K562 (cell line): ENCODE results near the gene NAIF1. TPM values are rescaled to one million over a fixed set of nuclear protein-coding genes. Genes with fewer than 3 reads are reported as not detected.

Experiments
- FOXK1 ChIP-seq: sonication (generic); formaldehyde crosslinking; IDR thresholded peaks from 2 replicates; pipeline ENCODE4 v1.8.0; 2022; ENCODE audit warnings: missing genetic modification reagents, mild to moderate bottlenecking, borderline replicate concordance
- HDAC2 ChIP-seq: fragments of 450-650 bp; IDR thresholded peaks from 2 replicates; pipeline ENCODE4 v1.6.1; 2016; ENCODE audit warnings: mild to moderate bottlenecking
- LARP7 ChIP-seq: fragments of 450-650 bp; IDR thresholded peaks from 2 replicates; pipeline ENCODE4 v1.6.1; 2016
- LCOR ChIP-seq: sonication (generic); formaldehyde crosslinking; IDR thresholded peaks from 2 replicates; pipeline ENCODE4 v1.8.0; 2022; ENCODE audit warnings: mild to moderate bottlenecking, missing genetic modification reagents
- PHF21A ChIP-seq: fragments of 450-650 bp; IDR thresholded peaks from 2 replicates; pipeline ENCODE4 v1.6.1; 2017; ENCODE audit warnings: low read depth, borderline replicate concordance
- SMAD3 ChIP-seq: fragments of 450-650 bp; formaldehyde crosslinking; conservative IDR thresholded peaks from 2 replicates; pipeline ENCODE4 v1.4.0; 2020; ENCODE audit warnings: mild to moderate bottlenecking
- SNRNP70 ChIP-seq: fragments of 200-400 bp; formaldehyde crosslinking; optimal IDR thresholded peaks from 2 replicates; pipeline ENCODE3; 2017; ENCODE audit warnings: low read depth, low read length
- XRCC4 ChIP-seq: IDR thresholded peaks from one replicate; pipeline ENCODE4 v1.6.1; 2011; ENCODE audit not compliant: insufficient read depth, insufficient read length; ENCODE audit errors: extremely low read depth
- YY1 ChIP-seq, 3 experiments: IDR thresholded peaks; 2 replicates each; pipeline ENCODE4 v1.6.1; 2011; ENCODE audit warnings: low read length in 2 of 3, mild to moderate bottlenecking in 2 of 3, moderate library complexity in 2 of 3, borderline replicate concordance in 1 of 3, control low read depth in 1 of 3, low read depth in 1 of 3; ENCODE audit not compliant: insufficient read depth in 3 of 3, insufficient replicate concordance in 2 of 3, control insufficient read depth in 1 of 3, insufficient read length in 1 of 3; ENCODE audit errors: extremely low read depth in 1 of 3
- ZNF41 ChIP-seq: fragments of 250-450 bp; sonication (Bioruptor Pico); conservative IDR thresholded peaks from 2 replicates; pipeline ENCODE4 v1.4.0; 2020; ENCODE audit warnings: mild to moderate bottlenecking
- ZNF431 ChIP-seq: sonication (generic); formaldehyde crosslinking; IDR thresholded peaks from 2 replicates; pipeline ENCODE4 v1.8.0; 2022; ENCODE audit warnings: mild to moderate bottlenecking, missing genetic modification reagents
- ZNF780A ChIP-seq: fragments of 250-450 bp; sonication (Bioruptor Pico); IDR thresholded peaks from 2 replicates; pipeline ENCODE4 v1.5.0; 2021; ENCODE audit warnings: mild to moderate bottlenecking
- ZSCAN32 ChIP-seq: fragments of 450-650 bp; formaldehyde crosslinking; IDR thresholded peaks from 2 replicates; pipeline ENCODE4 v1.4.0; 2020; ENCODE audit warnings: mild to moderate bottlenecking, moderate library complexity
- polyA plus RNA-seq, 8 experiments: library from polyadenylated mRNA; depleted of rRNA in 4 of 8; stranded (reverse) in 5 of 8; unstranded in 3 of 8; fragments of >200 nt; fragmentation: Nextera tagmentation in 2 of 8; fragmentation: Illumina TruSeq in 1 of 8; extraction: Ambion mirVana in 2 of 8; extraction: Trizol in 1 of 8; gene quantifications; 2 replicates each; pipeline versions ENCODE4 v1.2.1 to v1.2.3, GENCODE V29; 2011 to 2014; ENCODE audit warnings: inconsistent platforms in 1 of 8, missing spikeins in 1 of 8
- total RNA-seq, 7 experiments: library from RNA; depleted of rRNA in 6 of 7; stranded (reverse); fragments of >200 nt in 6 of 7; fragmentation: Illumina TruSeq in 2 of 7; extraction: Trizol in 2 of 7; gene quantifications; 2 replicates each; pipeline versions ENCODE4 v1.2.1 to v1.2.3, GENCODE V29; 2011 to 2021; ENCODE audit warnings: low replicate concordance in 1 of 7
- TF ChIP-seq, protein P1 (sequence below): fragments of 250-450 bp; sonication (Bioruptor Pico); IDR thresholded peaks from 2 replicates; pipeline ENCODE4 v1.4.0; 2020
- TF ChIP-seq, protein P2 (sequence below): sonication (generic); formaldehyde crosslinking; IDR thresholded peaks from 2 replicates; pipeline ENCODE4 v1.4.0; 2020; ENCODE audit warnings: mild to moderate bottlenecking, missing genetic modification reagents
- TF ChIP-seq, protein P3 (sequence below): fragments of 250-450 bp; sonication (Bioruptor Pico); IDR thresholded peaks from 2 replicates; pipeline ENCODE4 v1.5.1; 2021; ENCODE audit warnings: mild to moderate bottlenecking

Gene NAIF1
- total and polyA plus RNA-seq, 9 of the 15 experiments (the other 6 are each of a cell fraction or from before 2014, with no cell fraction given) = 4.8 to 26.6 (median 17.2) TPM

- TF ChIP-seq, protein P1, sequence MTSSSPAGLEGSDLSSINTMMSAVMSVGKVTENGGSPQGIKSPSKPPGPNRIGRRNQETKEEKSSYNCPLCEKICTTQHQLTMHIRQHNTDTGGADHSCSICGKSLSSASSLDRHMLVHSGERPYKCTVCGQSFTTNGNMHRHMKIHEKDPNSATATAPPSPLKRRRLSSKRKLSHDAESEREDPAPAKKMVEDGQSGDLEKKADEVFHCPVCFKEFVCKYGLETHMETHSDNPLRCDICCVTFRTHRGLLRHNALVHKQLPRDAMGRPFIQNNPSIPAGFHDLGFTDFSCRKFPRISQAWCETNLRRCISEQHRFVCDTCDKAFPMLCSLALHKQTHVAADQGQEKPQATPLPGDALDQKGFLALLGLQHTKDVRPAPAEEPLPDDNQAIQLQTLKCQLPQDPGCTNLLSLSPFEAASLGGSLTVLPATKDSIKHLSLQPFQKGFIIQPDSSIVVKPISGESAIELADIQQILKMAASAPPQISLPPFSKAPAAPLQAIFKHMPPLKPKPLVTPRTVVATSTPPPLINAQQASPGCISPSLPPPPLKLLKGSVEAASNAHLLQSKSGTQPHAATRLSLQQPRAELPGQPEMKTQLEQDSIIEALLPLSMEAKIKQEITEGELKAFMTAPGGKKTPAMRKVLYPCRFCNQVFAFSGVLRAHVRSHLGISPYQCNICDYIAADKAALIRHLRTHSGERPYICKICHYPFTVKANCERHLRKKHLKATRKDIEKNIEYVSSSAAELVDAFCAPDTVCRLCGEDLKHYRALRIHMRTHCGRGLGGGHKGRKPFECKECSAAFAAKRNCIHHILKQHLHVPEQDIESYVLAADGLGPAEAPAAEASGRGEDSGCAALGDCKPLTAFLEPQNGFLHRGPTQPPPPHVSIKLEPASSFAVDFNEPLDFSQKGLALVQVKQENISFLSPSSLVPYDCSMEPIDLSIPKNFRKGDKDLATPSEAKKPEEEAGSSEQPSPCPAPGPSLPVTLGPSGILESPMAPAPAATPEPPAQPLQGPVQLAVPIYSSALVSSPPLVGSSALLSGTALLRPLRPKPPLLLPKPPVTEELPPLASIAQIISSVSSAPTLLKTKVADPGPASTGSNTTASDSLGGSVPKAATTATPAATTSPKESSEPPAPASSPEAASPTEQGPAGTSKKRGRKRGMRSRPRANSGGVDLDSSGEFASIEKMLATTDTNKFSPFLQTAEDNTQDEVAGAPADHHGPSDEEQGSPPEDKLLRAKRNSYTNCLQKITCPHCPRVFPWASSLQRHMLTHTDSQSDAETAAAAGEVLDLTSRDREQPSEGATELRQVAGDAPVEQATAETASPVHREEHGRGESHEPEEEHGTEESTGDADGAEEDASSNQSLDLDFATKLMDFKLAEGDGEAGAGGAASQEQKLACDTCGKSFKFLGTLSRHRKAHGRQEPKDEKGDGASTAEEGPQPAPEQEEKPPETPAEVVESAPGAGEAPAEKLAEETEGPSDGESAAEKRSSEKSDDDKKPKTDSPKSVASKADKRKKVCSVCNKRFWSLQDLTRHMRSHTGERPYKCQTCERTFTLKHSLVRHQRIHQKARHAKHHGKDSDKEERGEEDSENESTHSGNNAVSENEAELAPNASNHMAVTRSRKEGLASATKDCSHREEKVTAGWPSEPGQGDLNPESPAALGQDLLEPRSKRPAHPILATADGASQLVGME (CRISPR knock-in tag) = 0 out of 2 replicates have a peak, but pooled peaks have one; percentile 19
- TF ChIP-seq ZNF431 (no peak), XRCC4 (no peak), PHF21A (no peak), SMAD3 (CRISPR knock-in tag) (no peak), LCOR (CRISPR knock-in tag) (no peak), ZNF780A (CRISPR knock-in tag) (no peak), LARP7 (no peak), ZNF41 (CRISPR knock-in tag) (no peak), HDAC2 (peak; percentile 74; the same call in 1 of the 2 replicates), YY1 (IDR thresholded peaks at IDR 0.05; ENCODE audit: borderline replicate concordance in 1 of 3, control insufficient read depth in 1 of 3, extremely low read depth in 1 of 3, insufficient read depth in 3 of 3, insufficient read length in 1 of 3, insufficient replicate concordance in 2 of 3, low read depth in 1 of 3, low read length in 2 of 3) (no peak), FOXK1 (no peak), ZSCAN32 (CRISPR knock-in tag) (no peak), SNRNP70 (no peak)
- TF ChIP-seq, protein P2, sequence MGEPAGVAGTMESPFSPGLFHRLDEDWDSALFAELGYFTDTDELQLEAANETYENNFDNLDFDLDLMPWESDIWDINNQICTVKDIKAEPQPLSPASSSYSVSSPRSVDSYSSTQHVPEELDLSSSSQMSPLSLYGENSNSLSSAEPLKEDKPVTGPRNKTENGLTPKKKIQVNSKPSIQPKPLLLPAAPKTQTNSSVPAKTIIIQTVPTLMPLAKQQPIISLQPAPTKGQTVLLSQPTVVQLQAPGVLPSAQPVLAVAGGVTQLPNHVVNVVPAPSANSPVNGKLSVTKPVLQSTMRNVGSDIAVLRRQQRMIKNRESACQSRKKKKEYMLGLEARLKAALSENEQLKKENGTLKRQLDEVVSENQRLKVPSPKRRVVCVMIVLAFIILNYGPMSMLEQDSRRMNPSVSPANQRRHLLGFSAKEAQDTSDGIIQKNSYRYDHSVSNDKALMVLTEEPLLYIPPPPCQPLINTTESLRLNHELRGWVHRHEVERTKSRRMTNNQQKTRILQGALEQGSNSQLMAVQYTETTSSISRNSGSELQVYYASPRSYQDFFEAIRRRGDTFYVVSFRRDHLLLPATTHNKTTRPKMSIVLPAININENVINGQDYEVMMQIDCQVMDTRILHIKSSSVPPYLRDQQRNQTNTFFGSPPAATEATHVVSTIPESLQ (CRISPR knock-in tag) = no peak
- TF ChIP-seq, protein P3, sequence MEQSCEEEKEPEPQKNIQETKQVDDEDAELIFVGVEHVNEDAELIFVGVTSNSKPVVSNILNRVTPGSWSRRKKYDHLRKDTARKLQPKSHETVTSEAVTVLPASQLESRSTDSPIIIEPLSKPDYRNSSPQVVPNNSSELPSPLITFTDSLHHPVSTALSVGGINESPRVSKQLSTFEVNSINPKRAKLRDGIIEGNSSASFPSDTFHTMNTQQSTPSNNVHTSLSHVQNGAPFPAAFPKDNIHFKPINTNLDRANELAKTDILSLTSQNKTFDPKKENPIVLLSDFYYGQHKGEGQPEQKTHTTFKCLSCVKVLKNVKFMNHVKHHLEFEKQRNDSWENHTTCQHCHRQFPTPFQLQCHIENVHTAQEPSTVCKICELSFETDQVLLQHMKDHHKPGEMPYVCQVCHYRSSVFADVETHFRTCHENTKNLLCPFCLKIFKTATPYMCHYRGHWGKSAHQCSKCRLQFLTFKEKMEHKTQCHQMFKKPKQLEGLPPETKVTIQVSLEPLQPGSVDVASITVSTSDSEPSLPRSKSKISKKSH (CRISPR knock-in tag) = no peak
Observed at GRCh38 chr9:128077847-128078503, 10.9 kb upstream of the NAIF1 start (continued).
